ENCODE data around the gene FKBP7. TPM values are rescaled to one million over a fixed set of nuclear protein-coding genes. Genes with fewer than 3 reads are reported as not detected.

Gene FKBP7
- total RNA-seq, 1 experiment from 2014 or later, result 4.8 TPM

GRCh38 chr2:178478130-178478438 lies 316 bp downstream of the FKBP7 start:
- peaks cover 20 to 31% of the 10 kb centered on the region in 2 experiments for H3K4me1 Mint-ChIP-seq
- no peak overlapping the region for H3K4ac ChIP-seq (ENCODE audit: low read depth, low read length)

More at GRCh38 chr2:178478130-178478438, 316 bp downstream of the FKBP7 start:
- Histone ChIP-seq H2AFZ (ENCODE audit: low read length) (peak overlapping the region; percentile 96), H3K56ac (ENCODE audit: insufficient read length, low read depth, low read length) (no peak overlapping the region), H2BK12ac (ENCODE audit: insufficient read length, low read depth, low read length) (no peak overlapping the region), H3K4me2 (ENCODE audit: insufficient read depth, insufficient read length, low read length) (peak overlapping the region; percentile 98), H2BK5ac (ENCODE audit: insufficient read length, low read length) (no peak overlapping the region), H3K27me3 (ENCODE audit: insufficient read depth, low read length) (no peaks in the 10 kb centered on the region), H2BK15ac (ENCODE audit: low read depth, low read length) (no peak overlapping the region), H4K8ac (replicated peaks; ENCODE audit: insufficient read length, low read depth, low read length) (no peak overlapping the region), H3T11ph (ENCODE audit: low read length) (no peak overlapping the region), H2AK5ac (ENCODE audit: insufficient read length, low read length) (no peak overlapping the region), H3K14ac (ENCODE audit: insufficient read depth, low read length) (peak overlapping the region; percentile 82; the same call in 1 of the 2 replicates), H3K9me3 (ENCODE audit: control insufficient read depth, low read depth, low read length) (no peaks in the 10 kb centered on the region), H4K91ac (ENCODE audit: insufficient read length, low read depth, low read length) (no peak overlapping the region), H3K23ac (ENCODE audit: insufficient read length, low read depth, low read length) (no peak overlapping the region), H3K9ac (ENCODE audit: extremely low read depth, insufficient read length, low read length) (peak overlapping the region; percentile 85), H3K4me1 (ENCODE audit: insufficient read depth, low read length) (peaks cover 3% of the 10 kb centered on the region; the same call in 1 of the 2 replicates), H2BK120ac (ENCODE audit: low read depth, low read length, poor library complexity, severe bottlenecking) (no peak overlapping the region), H3K18ac (ENCODE audit: insufficient read length, low read depth, low read length) (peak overlapping the region; percentile 83), H4K5ac (ENCODE audit: insufficient read length, low read depth, low read length) (peak overlapping the region; percentile 12), H3K79me1 (ENCODE audit: insufficient read depth, low read depth, low read length, poor library complexity, severe bottlenecking) (no peaks in the 10 kb centered on the region), H3K23me2 (ENCODE audit: insufficient read length, low read depth, low read length, poor library complexity, severe bottlenecking) (peaks cover 11% of the 10 kb centered on the region), H3K79me2 (ENCODE audit: insufficient read depth, low read length) (peaks cover 3% of the 10 kb centered on the region; the same call in 1 of the 2 replicates), H2BK20ac (ENCODE audit: low read depth, low read length, poor library complexity, severe bottlenecking) (no peak overlapping the region), H4K20me1 (ENCODE audit: control insufficient read depth, insufficient read depth, insufficient read length) (no peaks in the 10 kb centered on the region), H3K27ac (ENCODE audit: insufficient read length, low read depth, low read length) (no peak overlapping the region)
- peak overlapping the region; percentile 91 to 97 for H3K4me3 Mint-ChIP-seq
- peak overlapping the region; percentile 86 to 98 (median 97) for H3K27ac Mint-ChIP-seq
- no CpG with 5 or more reads among the region's 10 CpGs for WGBS (ENCODE audit: extremely low coverage, insufficient read length, low lambda C conversion rate)
- DNase-seq, result no peak
- H3K36me3 Mint-ChIP-seq (ENCODE audit: insufficient read depth in 1 of 3, low read depth in 3 of 3), result no peaks in the 10 kb centered on the region
- no peaks in the 10 kb centered on the region; the same call in 1 of the 2 replicates for H3K27me3 Mint-ChIP-seq (ENCODE audit: low read depth)
- TF ChIP-seq CTCF (conservative IDR thresholded peaks at IDR 0.05), result no peak
- H3K9me3 Mint-ChIP-seq, result no peaks in the 10 kb centered on the region; a peak in 1 of 5 replicates
